BE2C (cell line): ENCODE data around the gene CIB1.
"Not testable (repeated sequence)": the region's sequence is repeated elsewhere in the genome, so short reads cannot be mapped to it uniquely, and the experiment has no call there.

ENCODE experiments used
- DNase-seq: peaks from one replicate; pipeline ENCODE4 v3.0.0-alpha.2; 2020
- H3K27me3 ChIP-seq: fragments of 250-450 bp; sonication (Bioruptor Pico); 2 replicates; pipeline ENCODE4 v1.5.1; 2020; ENCODE audit warnings: mild to moderate bottlenecking
- H3K36me3 ChIP-seq: fragments of 250-450 bp; sonication (Bioruptor Pico); 2 replicates; pipeline ENCODE4 v1.5.1; 2020; ENCODE audit warnings: mild to moderate bottlenecking
- H3K4me1 ChIP-seq: fragments of 250-450 bp; sonication (Bioruptor Pico); 2 replicates; pipeline ENCODE4 v1.5.1; 2020
- H3K4me3 ChIP-seq: 2 replicates; pipeline ENCODE4 v1.5.1; 2011; ENCODE audit warnings: low read depth, low read length
- H3K9me3 ChIP-seq: fragments of 250-450 bp; sonication (Bioruptor Pico); 2 replicates; pipeline ENCODE4 v1.5.1; 2020
- CTCF ChIP-seq: IDR thresholded peaks from 2 replicates; pipeline ENCODE4 v1.5.1; 2012; ENCODE audit warnings: mild to moderate bottlenecking, low read depth, low read length

CIB1 gene

DNA sequence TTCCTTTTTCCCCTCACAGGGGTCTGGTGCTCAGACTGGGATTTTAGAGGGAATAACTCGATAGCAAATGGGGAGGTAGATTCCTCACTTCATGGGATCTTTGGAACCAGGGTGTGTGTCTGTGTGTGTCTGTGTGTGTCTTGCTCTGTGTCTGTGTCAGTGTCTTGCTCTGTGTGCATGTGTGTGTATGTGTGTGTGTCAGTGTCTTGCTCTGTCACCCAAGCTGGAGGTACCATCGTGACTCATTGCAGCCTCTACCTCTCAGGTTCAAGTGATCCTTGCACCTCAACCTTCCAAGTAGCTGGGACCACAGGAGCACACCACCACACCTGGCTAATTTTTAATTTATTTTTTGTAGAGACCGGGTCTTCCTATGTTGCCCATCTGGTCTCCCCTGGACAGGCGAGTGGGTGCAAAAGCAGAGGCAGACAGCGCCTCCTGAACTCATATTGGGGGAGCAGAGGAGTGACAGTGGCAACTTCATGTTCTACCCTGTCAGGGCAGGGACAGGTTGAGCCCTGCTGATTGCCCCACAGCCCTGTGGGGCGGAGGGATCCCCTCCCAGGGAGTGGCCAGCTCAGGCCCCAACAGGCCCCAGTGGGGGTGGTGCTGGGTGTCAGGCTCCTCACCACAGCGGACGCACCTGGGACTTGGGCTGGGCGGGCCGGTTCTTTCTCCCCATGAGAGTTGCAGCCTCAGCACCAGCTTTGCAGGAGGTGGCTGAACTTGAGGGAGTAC is 43.0 kb downstream of the CIB1 start:
- no peaks in the 10 kb centered on the region for H3K36me3 ChIP-seq
- no peak overlapping the region for H3K4me3 ChIP-seq
- no peak for TF ChIP-seq CTCF
- no peaks in the 10 kb centered on the region for H3K27me3 ChIP-seq
- no peak for DNase-seq
- peaks cover 15% of the 10 kb centered on the region for H3K4me1 ChIP-seq
- H3K9me3 ChIP-seq = no peaks in the 10 kb centered on the region

- Histone ChIP-seq H3K27me3 (no peaks in the 10 kb centered on the region), H3K36me3 (no peaks in the 10 kb centered on the region), H3K4me3 (no peak overlapping the region), H3K4me1 (peaks cover 19% of the 10 kb centered on the region), H3K9me3 (no peaks in the 10 kb centered on the region)
- TF ChIP-seq CTCF = no peak
- DNase-seq = no peak
Observed at GRCh38 chr15:90189781-90190467, 43.8 kb downstream of the CIB1 start.

GRCh38 chr15:90188914-90189748 is 44.6 kb downstream of the CIB1 start:
- peaks cover 23% of the 10 kb centered on the region for H3K4me1 ChIP-seq
- no peaks in the 10 kb centered on the region for H3K27me3 ChIP-seq
- no peak for DNase-seq
- TF ChIP-seq CTCF = no peak
- no peak overlapping the region for H3K4me3 ChIP-seq
- H3K9me3 ChIP-seq = no peaks in the 10 kb centered on the region
- no peaks in the 10 kb centered on the region for H3K36me3 ChIP-seq

GRCh38 chr15:90188065-90188464 is 45.7 kb downstream of the CIB1 start:
- H3K27me3 ChIP-seq, H3K9me3 ChIP-seq: not testable (repeated sequence)
- H3K4me1 ChIP-seq = peaks cover 26% of the 10 kb centered on the region

GRCh38 chr15:90187257-90187868 is 46.4 kb downstream of the CIB1 start:
- H3K9me3 ChIP-seq = no peaks in the 10 kb centered on the region
- no peaks in the 10 kb centered on the region for H3K36me3 ChIP-seq
- H3K27me3 ChIP-seq = no peaks in the 10 kb centered on the region
- peaks cover 20% of the 10 kb centered on the region for H3K4me1 ChIP-seq
- no peak for TF ChIP-seq CTCF
- no peak for DNase-seq
- no peak overlapping the region for H3K4me3 ChIP-seq

More at GRCh38 chr15:90188065-90188464, 45.7 kb downstream of the CIB1 start:
- H3K4me3 ChIP-seq, H3K36me3 ChIP-seq, DNase-seq: not testable (repeated sequence)
